Type B pancreatic cell (in vitro differentiated cells): Measurements from ENCODE around the gene AIDA. TPM values are rescaled to one million over a fixed set of nuclear protein-coding genes. Genes with fewer than 3 reads are reported as not detected.
A peak's percentile ranks its signal among the peaks of the same experiment; 100 is the strongest.

ENCODE experiments used
- DNase-seq: peaks from one replicate; pipeline ENCODE4 v3.0.0; 2021; ENCODE audit warnings: mixed read lengths; ENCODE audit not compliant: unreplicated experiment; ENCODE audit errors: extremely low spot score
- H3K27ac Mint-ChIP-seq: 2 replicates; pipeline ENCODE4 v1.8.0; 2021; ENCODE audit warnings: mild to moderate bottlenecking, mixed read lengths
- H3K27me3 Mint-ChIP-seq: 2 replicates; pipeline ENCODE4 v1.8.0; 2021; ENCODE audit warnings: mixed read lengths
- H3K36me3 Mint-ChIP-seq: 2 replicates; pipeline ENCODE4 v1.8.0; 2021; ENCODE audit warnings: mixed read lengths
- H3K4me1 Mint-ChIP-seq: one replicate; pipeline ENCODE4 v1.8.0; 2021; ENCODE audit warnings: mixed read lengths; ENCODE audit not compliant: unreplicated experiment
- H3K4me3 Mint-ChIP-seq: 2 replicates; pipeline ENCODE4 v1.8.0; 2021; ENCODE audit warnings: mild to moderate bottlenecking, mixed read lengths
- H3K9me3 Mint-ChIP-seq: 2 replicates; pipeline ENCODE4 v1.8.0; 2021; ENCODE audit warnings: mixed read lengths
- CTCF ChIP-seq: fragments of 200-600 bp; sonication (generic); conservative IDR thresholded peaks from 2 replicates; pipeline ENCODE4 v1.5.0; 2021; ENCODE audit warnings: antibody characterized with exemption, mild to moderate bottlenecking
- total RNA-seq: library from RNA; stranded (reverse); gene quantifications from 2 replicates; pipeline ENCODE4 v1.2.1, GENCODE V29; 2021; ENCODE audit warnings: low replicate concordance

Gene AIDA
- total RNA-seq, 1 donor from 2014 or later = 54.0 TPM

- Mint-ChIP-seq H3K27ac (peak overlapping the region; percentile 88), H3K27me3 (peaks cover 16% of the 10 kb centered on the region), H3K36me3 (peaks cover 9% of the 10 kb centered on the region), H3K4me1 (peaks cover 26% of the 10 kb centered on the region), H3K4me3 (peak overlapping the region; percentile 95), H3K9me3 (no peaks in the 10 kb centered on the region)
- no peak for DNase-seq
- TF ChIP-seq CTCF = no peak
Measured at GRCh38 chr1:222618880-222619596, 93.3 kb downstream of the AIDA start.

Other genes starting within 250 kb of the AIDA start
- 0.14 and 2.4 TPM in 2 replicates for gene HHIPL2, start 164.4 kb downstream of the AIDA start, total RNA-seq
- gene TAF1A, start 122.6 kb downstream of the AIDA start, total RNA-seq = 9.9 and 16.7 TPM in 2 replicates
- gene MIA3, start 94.4 kb downstream of the AIDA start, total RNA-seq = 55.2 and 78.6 TPM in 2 replicates
- 32.5 and 41.4 TPM in 2 replicates for gene BROX, start 73 bp upstream of the AIDA start, total RNA-seq
- 0.34 and 0.36 TPM in 2 replicates for gene FAM177B, start 24.7 kb upstream of the AIDA start, total RNA-seq
- gene DISP1, start 102.5 kb upstream of the AIDA start, total RNA-seq = 4.9 and 15.8 TPM in 2 replicates